CD4-positive, alpha-beta memory T cell (primary cell): ENCODE data around the gene RASA2. TPM values are rescaled to one million over a fixed set of nuclear protein-coding genes. Genes with fewer than 3 reads are reported as not detected.

ENCODE experiments used
- CTCF ChIA-PET: fragments of 350-600 bp; sonication (Branson Sonifier 250); formaldehyde crosslinking; loops from one replicate; lab custom pipeline; 2021; ENCODE audit warnings: inconsistent platforms; ENCODE audit not compliant: partially characterized antibody; lab: Charles Lee
- POLR2A ChIA-PET: fragments of 350-600 bp; sonication (Branson Sonifier 250); formaldehyde crosslinking; loops from one replicate; lab custom pipeline; 2021; ENCODE audit not compliant: partially characterized antibody; lab: Charles Lee
- DNase-seq, 5 donors: peaks; one replicate each; pipeline versions ENCODE4 v3.0.0 to v3.0.0-alpha.2; 2020 to 2022; ENCODE audit warnings: mixed read lengths in 1 of 5
- H3K27ac ChIP-seq: one replicate; pipeline ENCODE4 v1.7.0; 2013; ENCODE audit warnings: low read depth, low read length
- H3K27me3 ChIP-seq: 2 replicates; pipeline ENCODE4 v1.7.0; 2013; ENCODE audit warnings: mild to moderate bottlenecking, low read length, moderate library complexity; ENCODE audit not compliant: insufficient read depth
- H3K36me3 ChIP-seq: 2 replicates; pipeline ENCODE4 v1.7.0; 2013; ENCODE audit warnings: mild to moderate bottlenecking, low read length, moderate library complexity; ENCODE audit not compliant: insufficient read depth
- H3K4me1 ChIP-seq: 2 replicates; pipeline ENCODE4 v1.7.0; 2013; ENCODE audit warnings: mild to moderate bottlenecking, low read length, moderate library complexity; ENCODE audit not compliant: insufficient read depth
- H3K4me3 ChIP-seq, 2 donors: one replicate each; pipeline ENCODE4 v1.7.0; 2013; ENCODE audit warnings: low read length in 2 of 2, mild to moderate bottlenecking in 1 of 2
- H3K9me3 ChIP-seq, 2 donors: one replicate each; pipeline ENCODE4 v1.7.0; 2013; ENCODE audit warnings: low read length in 2 of 2, control low read depth in 1 of 2; ENCODE audit not compliant: control insufficient read depth in 1 of 2
- H3K27ac Mint-ChIP-seq, 7 donors: one replicate each; pipeline ENCODE4 v1.8.0; 2020 to 2021; ENCODE audit warnings: mixed read lengths in 7 of 7, mild to moderate bottlenecking in 6 of 7, inconsistent platforms in 3 of 7, moderate library complexity in 3 of 7
- H3K27me3 Mint-ChIP-seq, 2 donors: one replicate each; pipeline ENCODE4 v1.8.0; 2020 to 2021; ENCODE audit warnings: mixed read lengths in 2 of 2
- H3K36me3 Mint-ChIP-seq, 2 donors: one replicate each; pipeline ENCODE4 v1.8.0; 2020 to 2021; ENCODE audit warnings: mixed read lengths in 2 of 2, inconsistent platforms in 1 of 2, mild to moderate bottlenecking in 1 of 2
- H3K4me1 Mint-ChIP-seq, 4 donors: one replicate each; pipeline ENCODE4 v1.8.0; 2020 to 2021; ENCODE audit warnings: mixed read lengths in 4 of 4, mild to moderate bottlenecking in 1 of 4
- H3K4me3 Mint-ChIP-seq, 8 donors: one replicate each; pipeline ENCODE4 v1.8.0; 2020 to 2021; ENCODE audit warnings: mixed read lengths in 8 of 8, mild to moderate bottlenecking in 7 of 8, moderate library complexity in 6 of 8, inconsistent platforms in 3 of 8
- H3K9me3 Mint-ChIP-seq, 8 donors: one replicate each; pipeline ENCODE4 v1.8.0; 2020 to 2021; ENCODE audit warnings: mixed read lengths in 8 of 8, mild to moderate bottlenecking in 5 of 8, inconsistent platforms in 3 of 8, moderate library complexity in 1 of 8
- intact Hi-C: fragments of 100-400 bp; cut with micrococcal nuclease; formaldehyde crosslinking; loops from one replicate; pipeline ENCODE4 v1.15.1; 2023
- polyA plus RNA-seq, 2 donors: library from polyadenylated mRNA; unstranded; fragments of 300-500 nt; fragmentation: Illumina TruSeq; gene quantifications; one replicate each; pipeline ENCODE4 v1.2.3, GENCODE V29; 2021
- total RNA-seq, 2 experiments: library from RNA; stranded (reverse); gene quantifications; one replicate each; pipeline ENCODE4 v1.2.3, GENCODE V29; 2021

Gene RASA2
- total and polyA plus RNA-seq, 4 experiments from 2014 or later: 29.4 to 80.9 (median 57.0) TPM

DNA sequence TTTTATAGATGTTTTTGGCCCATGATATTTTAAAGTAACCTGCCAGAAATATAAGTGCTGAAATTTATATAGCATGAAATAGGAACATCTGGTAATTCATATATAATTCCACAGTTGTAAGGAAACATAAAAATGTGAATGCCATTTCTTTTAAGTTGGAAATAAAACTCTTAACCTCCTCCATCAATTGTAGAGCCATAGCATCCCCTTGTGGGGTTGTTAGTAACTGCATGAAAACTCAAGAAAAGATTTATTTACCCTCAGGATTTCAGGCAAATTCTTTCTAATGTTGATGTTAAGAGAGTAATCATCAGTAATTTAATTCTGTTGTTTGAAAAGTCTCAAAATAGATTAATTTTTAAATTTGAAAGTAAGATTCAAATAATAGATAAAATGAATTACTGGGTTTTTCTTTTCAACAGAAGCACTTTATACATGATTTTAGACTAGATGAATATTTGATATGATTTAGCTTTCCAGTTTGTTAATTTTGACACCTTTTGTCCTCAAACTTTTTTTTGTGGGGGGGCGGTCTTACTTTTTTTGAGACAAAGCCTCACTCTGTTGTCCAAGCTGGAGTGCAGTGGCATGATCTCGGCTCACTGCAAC lies 74.7 kb downstream of the RASA2 start:
- Mint-ChIP-seq H3K9me3 (no peaks in the 10 kb centered on the region), H3K27ac (peak overlapping the region in 6 of 7 donors; percentile 35 to 85 (median 78)), H3K36me3 (peaks cover 27 to 46% of the 10 kb centered on the region in 2 donors), H3K4me3 (no peak overlapping the region), H3K27me3 (no peaks in the 10 kb centered on the region), H3K4me1 (peaks cover 15 to 22% (median 20%) of the 10 kb centered on the region in 4 donors)
- Histone ChIP-seq H3K4me1 (peaks cover 33% of the 10 kb centered on the region), H3K9me3 (no peaks in the 10 kb centered on the region), H3K27me3 (no peaks in the 10 kb centered on the region), H3K27ac (no peak overlapping the region), H3K36me3 (peaks cover 1% of the 10 kb centered on the region), H3K4me3 (no peak overlapping the region)
- DNase-seq: peak; percentile 55 to 73 (median 70)
- CTCF ChIA-PET: interaction anchor here (0.6 to 15.1 kb wide), 31 partner anchors 9 to 351 kb away, joined by 3 to 309 read pairs (median 5); partner anchors contain the start of gene RASA2
- POLR2A ChIA-PET: interaction anchor here (0.8 to 5.6 kb wide), 8 partner anchors 10 to 102 kb away, joined by 3 to 49 read pairs (median 4); partner anchors contain the start of gene RASA2
- intact Hi-C loops: loop anchor here (1.0 to 10.0 kb wide), 7 partner anchors 8 to 259 kb away; no protein-coding TSS in a partner anchor

DNA sequence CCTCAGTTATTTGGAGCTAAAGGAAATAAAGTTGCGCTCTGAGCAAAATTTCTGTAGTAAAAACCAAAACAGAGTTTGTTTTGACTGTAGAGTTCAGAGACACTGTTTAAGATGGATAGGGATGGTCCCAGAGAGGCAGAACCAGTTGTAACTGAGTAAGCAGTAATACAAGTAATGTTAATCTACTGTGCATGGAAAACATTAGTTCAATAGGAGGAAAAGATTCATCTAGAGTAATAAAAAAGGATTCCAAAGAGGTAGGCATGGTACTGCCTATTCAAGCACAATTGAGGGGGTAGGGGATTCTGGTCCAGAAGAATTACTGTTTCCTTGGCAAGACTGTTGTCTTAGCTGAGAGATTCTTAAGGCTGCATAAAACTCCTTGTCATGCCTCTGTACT lies 77.4 kb downstream of the RASA2 start:
- H3K9me3 ChIP-seq: no peaks in the 10 kb centered on the region
- ChIA-PET CTCF (interaction anchor here (1.6 to 15.1 kb wide), 3 partner anchors 93 to 344 kb away, joined by 4 to 309 read pairs (median 163); no protein-coding TSS in a partner anchor), POLR2A (no interaction called here)
- H3K4me1 ChIP-seq: peaks cover 12% of the 10 kb centered on the region
- H3K4me3 Mint-ChIP-seq: no peak overlapping the region
- H3K27me3 ChIP-seq: no peaks in the 10 kb centered on the region
- H3K27me3 Mint-ChIP-seq: no peaks in the 10 kb centered on the region
- intact Hi-C loops: loop anchor here (5.0 to 10.0 kb wide), 2 partner anchors 37 to 189 kb away; no protein-coding TSS in a partner anchor
- H3K4me1 Mint-ChIP-seq: peaks cover 15 to 22% (median 20%) of the 10 kb centered on the region in 4 donors
- no peak overlapping the region for H3K4me3 ChIP-seq
- H3K27ac ChIP-seq: no peak overlapping the region
- H3K36me3 ChIP-seq: no peaks in the 10 kb centered on the region
- no peak for DNase-seq
- H3K27ac Mint-ChIP-seq: peak overlapping the region in 1 of 7 donors; percentile 36
- H3K9me3 Mint-ChIP-seq: no peaks in the 10 kb centered on the region
- peaks cover 25 to 47% of the 10 kb centered on the region in 2 donors for H3K36me3 Mint-ChIP-seq

DNA sequence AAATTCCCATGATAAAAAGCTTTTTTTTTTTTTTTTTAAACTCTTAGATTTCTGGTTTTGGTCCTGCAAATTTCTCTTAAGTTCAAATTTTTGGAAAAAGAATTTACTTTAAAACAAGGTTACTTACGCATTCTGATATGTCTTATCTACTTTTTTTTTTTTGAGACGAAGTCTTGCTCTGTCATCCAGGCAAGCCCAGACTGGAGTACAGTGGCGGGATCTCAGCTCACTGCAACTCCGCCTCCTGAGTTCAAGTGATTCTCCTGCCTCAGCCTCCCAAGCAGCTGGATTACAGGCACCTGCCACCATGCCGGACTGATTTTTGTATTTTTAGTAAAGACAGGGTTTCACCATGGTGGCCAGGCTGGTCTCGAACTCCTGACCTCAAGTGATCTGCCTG lies 83.2 kb downstream of the RASA2 start:
- Histone ChIP-seq H3K9me3 (no peaks in the 10 kb centered on the region), H3K27me3 (no peaks in the 10 kb centered on the region), H3K36me3 (peaks cover 30% of the 10 kb centered on the region), H3K4me1 (no peaks in the 10 kb centered on the region), H3K4me3 (no peak overlapping the region), H3K27ac (no peak overlapping the region)
- CTCF ChIA-PET: interaction anchor here (0.7 to 3.0 kb wide), 7 partner anchors 9 to 128 kb away, joined by 3 to 14 read pairs (median 4); no protein-coding TSS in a partner anchor
- H3K36me3 Mint-ChIP-seq: peaks cover 25 to 47% of the 10 kb centered on the region in 2 donors
- no peak for DNase-seq
- no peaks in the 10 kb centered on the region for H3K9me3 Mint-ChIP-seq
- POLR2A ChIA-PET: interaction anchor here (0.9 kb wide), 1 partner anchor 258 kb away, joined by 3 read pairs; no protein-coding TSS in a partner anchor
- intact Hi-C loops: no loop called here
- peak overlapping the region in 2 of 7 donors; percentile 35 to 83 for H3K27ac Mint-ChIP-seq
- peaks cover 0 to 11% (median 7%) of the 10 kb centered on the region in 4 donors for H3K4me1 Mint-ChIP-seq
- no peak overlapping the region for H3K4me3 Mint-ChIP-seq
- no peaks in the 10 kb centered on the region for H3K27me3 Mint-ChIP-seq

DNA sequence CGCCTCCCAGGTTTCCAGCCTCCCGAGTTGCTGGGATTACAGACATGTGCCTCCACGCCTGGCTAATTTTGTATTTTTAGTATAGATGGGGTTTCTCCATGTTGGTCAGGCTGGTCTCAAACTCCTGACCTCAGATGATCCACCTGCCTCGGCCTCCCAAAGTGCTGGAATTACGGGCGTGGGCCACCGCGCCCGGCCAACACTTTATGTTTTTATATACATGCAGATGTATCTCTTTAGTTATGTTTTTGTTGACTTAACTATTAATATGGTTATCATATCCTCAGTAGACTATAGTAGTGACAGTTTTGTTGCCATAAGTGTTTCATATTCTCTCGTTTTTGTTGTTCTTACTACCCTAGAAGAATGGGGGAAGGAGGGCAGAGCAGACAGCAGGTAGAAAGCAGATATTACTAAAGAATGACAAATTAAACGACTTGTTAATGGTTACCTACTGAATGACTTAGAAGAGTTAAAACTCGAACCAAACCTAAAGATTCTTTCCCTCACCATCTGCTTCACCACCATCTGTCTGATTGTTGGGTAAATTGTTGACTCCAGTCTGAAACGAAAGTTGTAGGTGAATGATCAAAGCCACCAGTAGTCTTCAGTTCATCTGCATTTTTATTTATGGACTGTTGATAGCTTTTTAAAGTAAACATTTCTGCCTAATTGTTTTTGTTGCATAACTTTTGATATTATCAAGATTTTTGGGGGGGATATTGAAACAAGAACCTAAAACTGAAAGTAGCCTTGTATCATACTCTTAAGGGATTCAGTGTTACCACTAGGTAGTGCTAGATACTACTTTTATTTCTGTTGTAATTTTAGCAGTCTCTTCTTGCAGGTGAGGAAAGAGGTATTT lies 89.3 kb downstream of the RASA2 start:
- no peaks in the 10 kb centered on the region for H3K9me3 ChIP-seq
- Mint-ChIP-seq H3K4me1 (peaks cover 7 to 8% (median 8%) of the 10 kb centered on the region in 4 donors), H3K27ac (peak overlapping the region; percentile 60 to 91 (median 72)), H3K27me3 (no peaks in the 10 kb centered on the region), H3K4me3 (peak overlapping the region; percentile 10 to 70 (median 50)), H3K36me3 (peaks cover 27 to 60% of the 10 kb centered on the region in 2 donors), H3K9me3 (no peaks in the 10 kb centered on the region)
- ChIA-PET POLR2A (interaction anchor here (0.6 kb wide), 1 partner anchor 160 kb away, joined by 3 read pairs; no protein-coding TSS in a partner anchor), CTCF (interaction anchor here (0.9 to 1.3 kb wide), 8 partner anchors 11 to 339 kb away, joined by 3 to 5 read pairs (median 3); no protein-coding TSS in a partner anchor)
- H3K27ac ChIP-seq: no peak overlapping the region
- H3K27me3 ChIP-seq: no peaks in the 10 kb centered on the region
- intact Hi-C loops: loop anchor here (1.0 to 5.0 kb wide), 2 partner anchors 337 to 706 kb away; no protein-coding TSS in a partner anchor
- no peak overlapping the region for H3K4me3 ChIP-seq
- peaks cover 48% of the 10 kb centered on the region for H3K36me3 ChIP-seq
- peaks cover 7% of the 10 kb centered on the region for H3K4me1 ChIP-seq
- peak in 4 of 5 donors; percentile 16 to 27 (median 23) for DNase-seq

DNA sequence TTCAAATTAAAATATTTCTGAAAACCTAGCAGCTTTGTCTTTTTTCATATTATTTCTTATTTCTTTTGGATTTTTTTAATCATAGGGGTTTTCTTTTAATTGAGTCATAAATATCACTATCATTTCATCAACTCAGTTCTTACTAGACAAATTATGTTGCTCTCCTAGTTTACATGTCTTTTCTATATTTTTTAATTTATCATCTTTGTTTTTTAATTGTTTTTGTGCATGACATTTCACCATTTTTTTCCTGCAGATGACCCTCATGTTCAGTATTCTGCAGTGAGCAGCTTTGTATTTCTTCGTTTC lies 89.9 kb downstream of the RASA2 start:
- no peak for DNase-seq
- peaks cover 27 to 57% of the 10 kb centered on the region in 2 donors for H3K36me3 Mint-ChIP-seq
- no peak overlapping the region for H3K27ac ChIP-seq

DNA sequence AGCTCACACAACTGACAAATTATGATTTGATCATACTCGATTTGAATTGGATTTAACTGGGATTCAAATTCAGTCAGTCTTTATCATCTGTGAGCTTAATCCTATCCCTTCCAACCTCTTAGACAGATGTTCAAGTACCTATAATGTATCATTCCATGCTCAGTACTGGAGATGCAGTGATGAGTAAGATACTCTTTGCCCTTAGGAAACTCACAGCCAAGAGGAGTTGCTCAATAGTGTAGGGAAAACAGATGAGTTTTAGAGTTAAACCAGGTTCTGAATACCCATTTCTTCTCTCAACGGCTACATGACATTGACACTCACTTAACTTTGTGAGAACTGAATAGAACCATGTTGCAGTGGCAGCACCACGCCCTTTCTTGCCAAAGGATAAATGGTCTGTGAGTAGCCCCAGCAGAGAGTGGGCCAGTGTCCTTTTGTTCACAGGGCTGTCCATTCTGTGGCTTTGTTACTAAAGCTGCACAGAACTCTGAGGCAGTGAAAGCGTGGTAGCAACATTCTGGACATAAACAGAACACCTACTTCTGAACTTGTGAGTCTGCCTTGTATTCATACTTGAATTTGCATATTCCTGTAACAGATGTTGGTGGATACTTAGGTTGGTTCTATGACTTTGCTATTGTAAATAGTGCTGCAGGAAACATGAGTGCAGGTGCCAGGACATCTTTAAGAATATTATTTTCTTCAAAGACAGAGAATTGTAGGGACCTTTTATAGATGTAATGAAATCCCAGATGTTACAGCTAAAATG lies 91.6 kb downstream of the RASA2 start:
- peaks cover 45% of the 10 kb centered on the region for H3K36me3 ChIP-seq
- H3K27me3 ChIP-seq: no peaks in the 10 kb centered on the region
- intact Hi-C loops: loop anchor here (5.0 kb wide), 1 partner anchor 704 kb away; no protein-coding TSS in a partner anchor
- peak overlapping the region in 1 of 7 donors; percentile 29 for H3K27ac Mint-ChIP-seq
- H3K4me3 ChIP-seq: no peak overlapping the region
- ChIA-PET POLR2A (no interaction called here), CTCF (interaction anchor here (1.6 kb wide), 1 partner anchor 13 kb away, joined by 3 read pairs; no protein-coding TSS in a partner anchor)
- no peaks in the 10 kb centered on the region for H3K9me3 ChIP-seq
- DNase-seq: no peak
- no peak overlapping the region for H3K4me3 Mint-ChIP-seq
- H3K9me3 Mint-ChIP-seq: no peaks in the 10 kb centered on the region
- H3K4me1 ChIP-seq: peaks cover 7% of the 10 kb centered on the region
- peaks cover 21 to 56% of the 10 kb centered on the region in 2 donors for H3K36me3 Mint-ChIP-seq
- no peak overlapping the region for H3K27ac ChIP-seq
- H3K4me1 Mint-ChIP-seq: peaks cover 7 to 8% (median 8%) of the 10 kb centered on the region in 4 donors
- H3K27me3 Mint-ChIP-seq: no peaks in the 10 kb centered on the region

More for the DNA sequence above, 89.9 kb downstream of the RASA2 start:
- Mint-ChIP-seq H3K27me3 (no peaks in the 10 kb centered on the region), H3K4me3 (peak overlapping the region in 1 of 8 donors; percentile 70), H3K27ac (peak overlapping the region in 2 of 7 donors; percentile 70 to 90), H3K4me1 (peaks cover 7 to 8% (median 8%) of the 10 kb centered on the region in 4 donors), H3K9me3 (no peaks in the 10 kb centered on the region)
- no peaks in the 10 kb centered on the region for H3K9me3 ChIP-seq
- ChIA-PET POLR2A (no interaction called here), CTCF (interaction anchor here (0.9 to 1.3 kb wide), 7 partner anchors 10 to 317 kb away, joined by 3 to 4 read pairs (median 3); no protein-coding TSS in a partner anchor)
- H3K4me3 ChIP-seq: no peak overlapping the region
- no peaks in the 10 kb centered on the region for H3K27me3 ChIP-seq
- peaks cover 47% of the 10 kb centered on the region for H3K36me3 ChIP-seq
- peaks cover 7% of the 10 kb centered on the region for H3K4me1 ChIP-seq
- intact Hi-C loops: loop anchor here (1.0 to 5.0 kb wide), 2 partner anchors 337 to 706 kb away; no protein-coding TSS in a partner anchor
